ENCODE results near the gene SBF2. TPM values are rescaled to one million over a fixed set of nuclear protein-coding genes. Genes with fewer than 3 reads are reported as not detected.
"Not testable (repeated sequence)": the region's sequence is repeated elsewhere in the genome, so short reads cannot be mapped to it uniquely, and the experiment has no call there.

The SBF2 gene
- total RNA-seq, 4 donors from 2014 or later: 42.3 to 106 (median 45.3) TPM

DNA sequence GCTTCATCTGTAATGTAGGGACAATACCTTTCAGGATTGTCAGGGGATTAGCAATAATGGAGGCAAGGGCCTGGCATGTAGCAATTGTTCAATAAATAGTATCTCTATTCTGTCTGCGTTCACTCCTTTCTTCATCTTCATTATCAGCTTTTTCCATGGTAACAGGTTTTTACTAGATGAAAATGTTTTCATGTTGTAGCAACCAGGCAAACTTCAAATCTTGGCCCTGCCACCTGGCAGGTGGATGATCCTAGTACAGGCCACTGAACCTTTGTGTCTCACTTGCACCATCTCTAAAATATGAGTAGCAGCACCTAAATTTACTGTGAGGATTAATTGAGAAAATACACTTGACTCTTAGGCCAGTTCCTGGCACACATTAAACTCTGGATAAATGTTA, 546.8 kb downstream of the SBF2 start:
- Histone ChIP-seq H3K4me3 (no peak overlapping the region), H3K27ac (no peak overlapping the region), H3K36me3 (peaks cover 47% of the 10 kb centered on the region), H3K4me1 (peaks cover 13% of the 10 kb centered on the region), H3K27me3 (no peaks in the 10 kb centered on the region), H3K9me3 (no peaks in the 10 kb centered on the region)
- DNase-seq (ENCODE audit: low spot score in 2 of 2): no peak
- 50% methylated on average over 1 of the region's 1 CpG for WGBS
- TF ChIP-seq, protein P1, sequence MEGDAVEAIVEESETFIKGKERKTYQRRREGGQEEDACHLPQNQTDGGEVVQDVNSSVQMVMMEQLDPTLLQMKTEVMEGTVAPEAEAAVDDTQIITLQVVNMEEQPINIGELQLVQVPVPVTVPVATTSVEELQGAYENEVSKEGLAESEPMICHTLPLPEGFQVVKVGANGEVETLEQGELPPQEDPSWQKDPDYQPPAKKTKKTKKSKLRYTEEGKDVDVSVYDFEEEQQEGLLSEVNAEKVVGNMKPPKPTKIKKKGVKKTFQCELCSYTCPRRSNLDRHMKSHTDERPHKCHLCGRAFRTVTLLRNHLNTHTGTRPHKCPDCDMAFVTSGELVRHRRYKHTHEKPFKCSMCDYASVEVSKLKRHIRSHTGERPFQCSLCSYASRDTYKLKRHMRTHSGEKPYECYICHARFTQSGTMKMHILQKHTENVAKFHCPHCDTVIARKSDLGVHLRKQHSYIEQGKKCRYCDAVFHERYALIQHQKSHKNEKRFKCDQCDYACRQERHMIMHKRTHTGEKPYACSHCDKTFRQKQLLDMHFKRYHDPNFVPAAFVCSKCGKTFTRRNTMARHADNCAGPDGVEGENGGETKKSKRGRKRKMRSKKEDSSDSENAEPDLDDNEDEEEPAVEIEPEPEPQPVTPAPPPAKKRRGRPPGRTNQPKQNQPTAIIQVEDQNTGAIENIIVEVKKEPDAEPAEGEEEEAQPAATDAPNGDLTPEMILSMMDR (IDR thresholded peaks at IDR 0.05): no peak
- TF ChIP-seq POLR2A (IDR thresholded peaks at IDR 0.05) (no peak), EP300 (IDR thresholded peaks at IDR 0.05) (no peak), POLR2AphosphoS5 (IDR thresholded peaks at IDR 0.05) (no peak)

GRCh38 chr11:9745411-9746211, 548.4 kb downstream of the SBF2 start:
- H3K36me3 ChIP-seq: peaks cover 55% of the 10 kb centered on the region
- H3K27ac ChIP-seq: no peak overlapping the region
- no peaks in the 10 kb centered on the region for H3K9me3 ChIP-seq
- no peak for DNase-seq (ENCODE audit: low spot score in 2 of 2)
- no peaks in the 10 kb centered on the region for H3K27me3 ChIP-seq
- TF ChIP-seq POLR2A (IDR thresholded peaks at IDR 0.05) (no peak), POLR2AphosphoS5 (IDR thresholded peaks at IDR 0.05) (no peak), EP300 (IDR thresholded peaks at IDR 0.05) (no peak)
- TF ChIP-seq, protein P1 (IDR thresholded peaks at IDR 0.05): no peak
- WGBS: 95% methylated on average over 7 of the region's 7 CpGs
- H3K4me3 ChIP-seq: no peak overlapping the region
- peaks cover 13% of the 10 kb centered on the region for H3K4me1 ChIP-seq

GRCh38 chr11:9743512-9743911, 550.5 kb downstream of the SBF2 start:
- 49% methylated on average over 3 of the region's 3 CpGs for WGBS
- Histone ChIP-seq H3K4me1 (peaks cover 11% of the 10 kb centered on the region), H3K36me3 (peaks cover 57% of the 10 kb centered on the region)
- not testable (repeated sequence) for DNase-seq (ENCODE audit: low spot score in 2 of 2); H3K27me3 ChIP-seq; H3K9me3 ChIP-seq; H3K27ac ChIP-seq; H3K4me3 ChIP-seq

- H3K36me3 ChIP-seq: peaks cover 67% of the 10 kb centered on the region
Observed at GRCh38 chr11:9741260-9741659, 552.8 kb downstream of the SBF2 start.

DNA sequence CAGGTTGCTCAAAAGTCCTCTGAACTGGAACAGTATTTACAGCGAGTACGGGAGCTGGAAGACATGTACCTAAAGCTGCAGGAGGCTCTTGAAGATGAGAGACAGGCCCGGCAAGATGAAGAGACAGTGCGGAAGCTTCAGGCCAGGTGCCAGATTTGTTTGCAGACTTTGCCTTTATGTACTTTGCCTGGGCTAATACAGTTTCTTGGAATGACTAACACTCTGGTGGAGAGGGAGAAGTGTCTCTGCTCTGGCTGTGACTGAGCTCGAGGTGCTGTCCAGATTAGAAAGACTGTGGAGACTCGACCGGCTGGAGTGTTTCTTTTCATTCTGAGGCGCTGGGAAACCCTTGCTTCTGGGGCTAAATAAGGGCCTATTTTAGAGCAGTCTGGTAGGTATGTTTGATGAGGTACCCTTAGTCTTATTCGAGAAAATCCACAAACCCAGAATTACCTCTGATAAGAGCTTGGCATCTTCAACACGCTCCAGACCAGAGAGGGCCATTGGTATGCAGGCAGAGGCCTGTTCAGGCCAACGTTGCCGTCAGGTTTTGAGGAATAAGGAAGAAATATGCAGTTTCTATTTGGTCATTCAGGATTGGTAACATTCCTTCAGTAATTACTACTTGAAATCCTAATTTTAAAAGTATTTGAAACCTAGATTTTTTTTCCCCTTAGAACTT, 553.7 kb downstream of the SBF2 start:
- TF ChIP-seq EP300 (IDR thresholded peaks at IDR 0.05) (no peak), POLR2AphosphoS5 (IDR thresholded peaks at IDR 0.05) (no peak), POLR2A (IDR thresholded peaks at IDR 0.05) (no peak)
- TF ChIP-seq, protein P1 (IDR thresholded peaks at IDR 0.05): no peak
- DNase-seq (ENCODE audit: low spot score in 2 of 2): no peak
- H3K27ac ChIP-seq: no peak overlapping the region

More at GRCh38 chr11:9741260-9741659, 552.8 kb downstream of the SBF2 start:
- 89% methylated on average over 6 of the region's 6 CpGs for WGBS
- Histone ChIP-seq H3K4me1 (peaks cover 7% of the 10 kb centered on the region), H3K9me3 (no peaks in the 10 kb centered on the region), H3K27me3 (no peaks in the 10 kb centered on the region), H3K27ac (no peak overlapping the region), H3K4me3 (no peak overlapping the region)
- DNase-seq (ENCODE audit: low spot score in 2 of 2): no peak
- no peak for TF ChIP-seq POLR2AphosphoS5 (IDR thresholded peaks at IDR 0.05)
- TF ChIP-seq, protein P1 (IDR thresholded peaks at IDR 0.05): no peak

More for the DNA sequence above, 553.7 kb downstream of the SBF2 start:
- H3K27me3 ChIP-seq: no peaks in the 10 kb centered on the region
- H3K36me3 ChIP-seq: peaks cover 60% of the 10 kb centered on the region
- H3K4me3 ChIP-seq: no peak overlapping the region
- WGBS: 62% methylated on average over 12 of the region's 12 CpGs
- H3K4me1 ChIP-seq: peaks cover 7% of the 10 kb centered on the region
- no peaks in the 10 kb centered on the region for H3K9me3 ChIP-seq
